Effector CD4-positive, alpha-beta T cell (primary cell): ENCODE data around the gene USP17L15. TPM values are rescaled to one million over a fixed set of nuclear protein-coding genes. Genes with fewer than 3 reads are reported as not detected.
"Not testable (repeated sequence)": the region's sequence is repeated elsewhere in the genome, so short reads cannot be mapped to it uniquely, and the experiment has no call there.

ENCODE experiments used
- DNase-seq: peaks from one replicate; pipeline ENCODE4 v3.0.0-alpha.2; 2020
- total RNA-seq: gene quantifications from one replicate; lab custom pipeline; 2026; lab: John Stamatoyannopoulos, UW

Gene USP17L15, protein sequence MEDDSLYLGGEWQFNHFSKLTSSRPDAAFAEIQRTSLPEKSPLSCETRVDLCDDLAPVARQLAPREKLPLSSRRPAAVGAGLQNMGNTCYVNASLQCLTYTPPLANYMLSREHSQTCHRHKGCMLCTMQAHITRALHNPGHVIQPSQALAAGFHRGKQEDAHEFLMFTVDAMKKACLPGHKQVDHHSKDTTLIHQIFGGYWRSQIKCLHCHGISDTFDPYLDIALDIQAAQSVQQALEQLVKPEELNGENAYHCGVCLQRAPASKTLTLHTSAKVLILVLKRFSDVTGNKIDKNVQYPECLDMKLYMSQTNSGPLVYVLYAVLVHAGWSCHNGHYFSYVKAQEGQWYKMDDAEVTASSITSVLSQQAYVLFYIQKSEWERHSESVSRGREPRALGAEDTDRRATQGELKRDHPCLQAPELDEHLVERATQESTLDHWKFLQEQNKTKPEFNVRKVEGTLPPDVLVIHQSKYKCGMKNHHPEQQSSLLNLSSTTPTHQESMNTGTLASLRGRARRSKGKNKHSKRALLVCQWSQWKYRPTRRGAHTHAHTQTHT
- total RNA-seq: not detected

DNA sequence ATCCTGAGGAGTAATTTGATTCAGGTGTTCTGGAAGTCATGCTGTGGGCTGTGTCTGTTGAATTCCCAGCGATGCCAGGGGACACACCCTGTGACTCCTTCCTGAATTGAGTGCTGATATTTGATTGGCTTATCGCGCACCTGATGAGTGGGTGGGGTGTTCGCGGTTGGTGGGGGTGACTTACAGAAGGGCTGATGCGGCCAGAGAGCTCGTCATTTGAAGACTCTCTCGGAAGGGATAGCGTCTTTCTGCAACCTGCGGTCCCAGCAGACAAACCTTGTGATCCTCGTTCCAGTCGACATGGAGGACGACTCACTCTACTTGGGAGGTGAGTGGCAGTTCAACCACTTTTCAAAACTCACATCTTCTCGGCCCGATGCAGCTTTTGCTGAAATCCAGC lies at the start of gene USP17L15:
Gene USP17L15, plus strand, starts transcription at position 301 of the 400 bp plus-strand sequence. Its CDS starts 0 bp downstream, at position 301.
- DNase-seq: not testable (repeated sequence)

DNA sequence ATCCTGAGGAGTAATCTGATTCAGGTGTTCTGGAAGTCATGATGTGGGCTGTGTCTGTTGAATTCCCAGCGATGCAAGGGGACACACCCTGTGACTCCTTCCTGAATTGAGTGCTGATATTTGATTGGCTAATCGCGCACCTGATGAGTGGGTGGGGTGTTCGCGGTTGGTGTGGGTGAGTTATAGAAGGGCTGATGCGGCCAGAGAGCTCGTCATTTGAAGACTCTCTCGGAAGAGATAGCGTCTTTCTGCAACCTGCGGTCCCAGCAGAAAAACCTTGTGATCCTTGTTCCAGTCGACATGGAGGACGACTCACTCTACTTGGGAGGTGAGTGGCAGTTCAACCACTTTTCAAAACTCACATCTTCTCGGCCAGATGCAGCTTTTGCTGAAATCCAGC lies 23.8 kb upstream of the USP17L15 start, which contains the start of gene USP17L10:
Gene USP17L10, plus strand, starts transcription at position 301 of the 400 bp plus-strand sequence. Its CDS starts 0 bp downstream, at position 301.
- not testable (repeated sequence) for DNase-seq

- DNase-seq: not testable (repeated sequence)
These were observed 19.5 kb upstream of the USP17L15 start for GRCh38 chr4:9214701-9215100.

DNA sequence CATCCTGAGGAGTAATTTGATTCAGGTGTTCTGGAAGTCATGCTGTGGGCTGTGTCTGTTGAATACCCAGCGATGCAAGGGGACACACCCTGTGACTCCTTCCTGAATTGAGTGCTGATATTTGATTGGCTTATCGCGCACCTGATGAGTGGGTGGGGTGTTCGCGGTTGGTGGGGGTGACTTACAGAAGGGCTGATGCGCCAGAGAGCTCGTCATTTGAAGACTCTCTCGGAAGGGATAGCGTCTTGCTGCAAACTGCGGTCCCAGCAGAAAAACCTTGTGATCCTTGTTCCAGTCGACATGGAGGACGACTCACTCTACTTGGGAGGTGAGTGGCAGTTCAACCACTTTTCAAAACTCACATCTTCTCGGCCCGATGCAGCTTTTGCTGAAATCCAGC lies 19.1 kb upstream of the USP17L15 start, which contains the start of gene USP17L11:
Gene USP17L11, plus strand, starts transcription at position 301 of the 400 bp plus-strand sequence. Its CDS starts 0 bp downstream, at position 301.
- not testable (repeated sequence) for DNase-seq

- not testable (repeated sequence) for DNase-seq
These were observed 14.3 kb upstream of the USP17L15 start, which contains the start of gene USP17L12 for GRCh38 chr4:9219852-9220251. TSS of gene USP17L12 (plus strand) at chr4:9220152. CDS start at chr4:9220152, 0 bp downstream.

DNA sequence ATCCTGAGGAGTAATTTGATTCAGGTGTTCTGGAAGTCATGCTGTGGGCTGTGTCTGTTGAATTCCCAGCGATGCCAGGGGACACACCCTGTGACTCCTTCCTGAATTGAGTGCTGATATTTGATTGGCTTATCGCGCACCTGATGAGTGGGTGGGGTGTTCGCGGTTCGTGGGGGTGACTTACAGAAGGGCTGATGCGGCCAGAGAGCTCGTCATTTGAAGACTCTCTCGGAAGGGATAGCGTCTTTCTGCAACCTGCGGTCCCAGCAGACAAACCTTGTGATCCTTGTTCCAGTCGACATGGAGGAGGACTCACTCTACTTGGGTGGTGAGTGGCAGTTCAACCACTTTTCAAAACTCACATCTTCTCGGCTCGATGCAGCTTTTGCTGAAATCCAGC lies 9.6 kb upstream of the USP17L15 start, which contains the start of gene USP17L13:
Gene USP17L13, plus strand, starts transcription at position 301 of the 400 bp plus-strand sequence. Its CDS starts 0 bp downstream, at position 301.
- DNase-seq: not testable (repeated sequence)

DNA sequence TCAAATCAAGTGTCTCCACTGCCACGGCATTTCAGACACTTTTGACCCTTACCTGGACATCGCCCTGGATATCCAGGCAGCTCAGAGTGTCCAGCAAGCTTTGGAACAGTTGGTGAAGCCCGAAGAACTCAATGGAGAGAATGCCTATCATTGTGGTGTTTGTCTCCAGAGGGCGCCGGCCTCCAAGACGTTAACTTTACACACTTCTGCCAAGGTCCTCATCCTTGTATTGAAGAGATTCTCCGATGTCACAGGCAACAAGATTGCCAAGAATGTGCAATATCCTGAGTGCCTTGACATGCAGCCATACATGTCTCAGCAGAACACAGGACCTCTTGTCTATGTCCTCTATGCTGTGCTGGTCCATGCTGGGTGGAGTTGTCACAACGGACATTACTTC lies 3.9 kb upstream of the USP17L15 start:
- not testable (repeated sequence) for DNase-seq

- not testable (repeated sequence) for DNase-seq
These were observed 4.3 kb downstream of the USP17L15 start for GRCh38 chr4:9238461-9238860.

GRCh38 chr4:9243579-9243978 lies 9.4 kb downstream of the USP17L15 start, which contains the start of gene USP17L17:
TSS of gene USP17L17 (plus strand) at chr4:9243879. CDS start at chr4:9243879, 0 bp downstream.
- not testable (repeated sequence) for DNase-seq

GRCh38 chr4:9247953-9248680 lies 13.9 kb downstream of the USP17L15 start, which contains the start of gene USP17L18:
TSS of gene USP17L18 (plus strand) at chr4:9248630. CDS start at chr4:9248630, 0 bp downstream.
- DNase-seq: not testable (repeated sequence)

DNA sequence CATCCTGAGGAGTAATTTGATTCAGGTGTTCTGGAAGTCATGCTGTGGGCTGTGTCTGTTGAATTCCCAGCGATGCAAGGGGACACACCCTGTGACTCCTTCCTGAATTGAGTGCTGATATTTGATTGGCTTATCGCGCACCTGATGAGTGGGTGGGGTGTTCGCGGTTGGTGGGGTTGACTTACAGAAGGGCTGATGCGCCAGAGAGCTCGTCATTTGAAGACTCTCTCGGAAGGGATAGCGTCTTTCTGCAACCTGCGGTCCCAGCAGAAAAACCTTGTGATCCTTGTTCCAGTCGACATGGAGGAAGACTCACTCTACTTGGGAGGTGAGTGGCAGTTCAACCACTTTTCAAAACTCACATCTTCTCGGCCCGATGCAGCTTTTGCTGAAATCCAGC lies 18.9 kb downstream of the USP17L15 start, which contains the start of gene USP17L19:
Gene USP17L19, plus strand, starts transcription at position 301 of the 400 bp plus-strand sequence. Its CDS starts 0 bp downstream, at position 301.
- DNase-seq: not testable (repeated sequence)

DNA sequence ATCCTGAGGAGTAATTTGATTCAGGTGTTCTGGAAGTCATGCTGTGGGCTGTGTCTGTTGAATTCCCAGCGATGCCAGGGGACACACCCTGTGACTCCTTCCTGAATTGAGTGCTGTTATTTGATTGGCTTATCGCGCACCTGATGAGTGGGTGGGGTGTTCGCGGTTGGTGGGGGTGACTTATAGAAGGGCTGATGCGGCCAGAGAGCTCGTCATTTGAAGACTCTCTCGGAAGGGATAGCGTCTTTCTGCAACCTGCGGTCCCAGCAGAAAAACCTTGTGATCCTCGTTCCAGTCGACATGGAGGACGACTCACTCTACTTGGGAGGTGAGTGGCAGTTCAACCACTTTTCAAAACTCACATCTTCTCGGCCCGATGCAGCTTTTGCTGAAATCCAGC lies 23.6 kb downstream of the USP17L15 start, which contains the start of gene USP17L20:
Gene USP17L20, plus strand, starts transcription at position 301 of the 400 bp plus-strand sequence. Its CDS starts 0 bp downstream, at position 301.
- DNase-seq: not testable (repeated sequence)

DNA sequence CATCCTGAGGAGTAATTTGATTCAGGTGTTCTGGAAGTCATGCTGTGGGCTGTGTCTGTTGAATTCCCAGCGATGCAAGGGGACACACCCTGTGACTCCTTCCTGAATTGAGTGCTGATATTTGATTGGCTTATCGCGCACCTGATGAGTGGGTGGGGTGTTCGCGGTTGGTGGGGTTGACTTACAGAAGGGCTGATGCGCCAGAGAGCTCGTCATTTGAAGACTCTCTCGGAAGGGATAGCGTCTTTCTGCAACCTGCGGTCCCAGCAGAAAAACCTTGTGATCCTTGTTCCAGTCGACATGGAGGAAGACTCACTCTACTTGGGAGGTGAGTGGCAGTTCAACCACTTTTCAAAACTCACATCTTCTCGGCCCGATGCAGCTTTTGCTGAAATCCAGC lies 28.4 kb downstream of the USP17L15 start, which contains the start of gene USP17L21:
Gene USP17L21, plus strand, starts transcription at position 301 of the 400 bp plus-strand sequence. Its CDS starts 0 bp downstream, at position 301.
- not testable (repeated sequence) for DNase-seq

GRCh38 chr4:9267319-9267718 lies 33.1 kb downstream of the USP17L15 start, which contains the start of gene USP17L22:
TSS of gene USP17L22 (plus strand) at chr4:9267619. CDS start at chr4:9267619, 0 bp downstream.
- not testable (repeated sequence) for DNase-seq

DNA sequence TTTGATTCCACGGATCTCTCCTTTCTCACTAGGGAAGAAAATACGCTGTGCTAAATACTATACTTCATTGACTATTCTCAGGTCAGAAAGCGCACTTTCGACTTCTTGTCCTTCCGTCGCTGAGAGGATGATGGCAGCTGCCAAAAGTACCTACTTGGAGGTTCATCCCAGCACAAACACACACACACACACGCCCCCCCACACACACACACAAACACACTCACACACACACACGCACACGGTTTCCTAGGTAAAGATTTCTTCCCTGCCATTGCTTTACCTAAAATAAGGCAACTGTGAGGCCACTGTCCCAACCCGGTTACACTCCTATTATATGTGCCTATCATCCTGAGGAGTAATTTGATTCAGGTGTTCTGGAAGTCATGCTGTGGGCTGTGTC lies 37.5 kb downstream of the USP17L15 start:
- DNase-seq: peak; percentile 5
